ENCODE measurements around the gene WDFY1. TPM values are rescaled to one million over a fixed set of nuclear protein-coding genes. Genes with fewer than 3 reads are reported as not detected.
A peak's percentile ranks its signal among the peaks of the same experiment; 100 is the strongest.

The WDFY1 gene
- total RNA-seq, 2 experiments from 2014 or later, result 20.8 to 23.1 TPM

DNA sequence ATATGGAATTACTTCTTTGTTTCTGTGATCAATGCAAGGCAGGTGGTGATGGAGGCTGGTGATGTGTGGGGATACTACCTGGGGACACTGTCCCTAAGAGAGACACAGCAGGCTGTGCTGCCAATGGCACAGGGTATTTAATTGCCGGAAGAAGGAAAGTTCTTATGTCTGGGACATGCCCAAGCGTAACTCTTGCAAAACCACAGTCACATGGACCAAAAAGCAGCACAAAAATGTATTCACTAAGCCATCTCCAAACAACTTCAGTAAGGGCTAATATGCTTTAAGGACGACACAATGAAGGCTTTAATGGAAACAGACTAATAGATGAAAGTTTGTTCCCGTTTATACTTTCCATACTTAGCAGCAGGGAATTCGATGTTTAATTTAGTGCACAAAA is 58.0 kb downstream of the WDFY1 start:
- Mint-ChIP-seq H3K27me3 (no peaks in the 10 kb centered on the region), H3K27ac (no peak overlapping the region), H3K36me3 (ENCODE audit: low read depth) (peaks cover 36% of the 10 kb centered on the region), H3K9me3 (no peaks in the 10 kb centered on the region), H3K4me1 (ENCODE audit: low read depth) (peaks cover 9% of the 10 kb centered on the region), H3K4me3 (no peak overlapping the region)
- no peak for DNase-seq
- ATAC-seq, result no peak
- CTCF ChIA-PET, result no interaction called here
- TF ChIP-seq, protein P1, sequence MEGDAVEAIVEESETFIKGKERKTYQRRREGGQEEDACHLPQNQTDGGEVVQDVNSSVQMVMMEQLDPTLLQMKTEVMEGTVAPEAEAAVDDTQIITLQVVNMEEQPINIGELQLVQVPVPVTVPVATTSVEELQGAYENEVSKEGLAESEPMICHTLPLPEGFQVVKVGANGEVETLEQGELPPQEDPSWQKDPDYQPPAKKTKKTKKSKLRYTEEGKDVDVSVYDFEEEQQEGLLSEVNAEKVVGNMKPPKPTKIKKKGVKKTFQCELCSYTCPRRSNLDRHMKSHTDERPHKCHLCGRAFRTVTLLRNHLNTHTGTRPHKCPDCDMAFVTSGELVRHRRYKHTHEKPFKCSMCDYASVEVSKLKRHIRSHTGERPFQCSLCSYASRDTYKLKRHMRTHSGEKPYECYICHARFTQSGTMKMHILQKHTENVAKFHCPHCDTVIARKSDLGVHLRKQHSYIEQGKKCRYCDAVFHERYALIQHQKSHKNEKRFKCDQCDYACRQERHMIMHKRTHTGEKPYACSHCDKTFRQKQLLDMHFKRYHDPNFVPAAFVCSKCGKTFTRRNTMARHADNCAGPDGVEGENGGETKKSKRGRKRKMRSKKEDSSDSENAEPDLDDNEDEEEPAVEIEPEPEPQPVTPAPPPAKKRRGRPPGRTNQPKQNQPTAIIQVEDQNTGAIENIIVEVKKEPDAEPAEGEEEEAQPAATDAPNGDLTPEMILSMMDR (IDR thresholded peaks at IDR 0.05), result no peak
- POLR2A ChIA-PET, result no interaction called here
- intact Hi-C loops (cut with micrococcal nuclease), result no loop called here

DNA sequence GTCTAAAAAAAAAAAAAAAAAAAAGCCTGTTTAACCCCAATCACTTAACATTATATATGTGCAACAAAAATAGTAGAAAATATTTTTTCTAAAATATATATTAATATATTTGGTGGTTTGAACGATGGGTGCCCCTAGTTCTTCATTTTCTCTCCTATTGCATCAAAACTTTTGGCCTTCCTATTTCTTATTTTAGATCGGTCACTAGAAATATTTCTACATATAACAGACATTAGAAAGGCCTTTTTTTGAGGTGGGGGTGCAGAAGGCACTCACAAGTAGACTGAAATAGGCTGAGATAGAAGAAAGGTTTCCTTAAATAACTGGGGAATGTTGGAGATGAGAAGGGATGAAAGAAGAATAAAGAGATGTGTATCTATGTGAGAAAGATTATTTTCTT is 58.4 kb downstream of the WDFY1 start:
- Mint-ChIP-seq H3K9me3 (no peaks in the 10 kb centered on the region), H3K27ac (no peak overlapping the region), H3K36me3 (ENCODE audit: low read depth) (peaks cover 38% of the 10 kb centered on the region), H3K27me3 (no peaks in the 10 kb centered on the region), H3K4me3 (no peak overlapping the region), H3K4me1 (ENCODE audit: low read depth) (peaks cover 9% of the 10 kb centered on the region)
- intact Hi-C loops (cut with micrococcal nuclease), result no loop called here
- ChIA-PET POLR2A (no interaction called here), CTCF (no interaction called here)
- DNase-seq (no peak), ATAC-seq (no peak)
- TF ChIP-seq, protein P1 (IDR thresholded peaks at IDR 0.05), result no peak

- H3K9me3 Mint-ChIP-seq, result no peaks in the 10 kb centered on the region
- H3K27me3 Mint-ChIP-seq, result no peaks in the 10 kb centered on the region
- H3K36me3 Mint-ChIP-seq (ENCODE audit: low read depth), result peaks cover 36% of the 10 kb centered on the region
- no peak for DNase-seq
- TF ChIP-seq, protein P1 (IDR thresholded peaks at IDR 0.05), result no peak
- POLR2A ChIA-PET, result no interaction called here
- no peak for ATAC-seq
- intact Hi-C loops (cut with micrococcal nuclease), result no loop called here
- CTCF ChIA-PET, result no interaction called here
- H3K4me3 Mint-ChIP-seq, result no peak overlapping the region
- peak overlapping the region; percentile 38 for H3K27ac Mint-ChIP-seq
- H3K4me1 Mint-ChIP-seq (ENCODE audit: low read depth), result peaks cover 7% of the 10 kb centered on the region
Observed at GRCh38 chr2:223884399-223884798, 60.7 kb downstream of the WDFY1 start.

DNA sequence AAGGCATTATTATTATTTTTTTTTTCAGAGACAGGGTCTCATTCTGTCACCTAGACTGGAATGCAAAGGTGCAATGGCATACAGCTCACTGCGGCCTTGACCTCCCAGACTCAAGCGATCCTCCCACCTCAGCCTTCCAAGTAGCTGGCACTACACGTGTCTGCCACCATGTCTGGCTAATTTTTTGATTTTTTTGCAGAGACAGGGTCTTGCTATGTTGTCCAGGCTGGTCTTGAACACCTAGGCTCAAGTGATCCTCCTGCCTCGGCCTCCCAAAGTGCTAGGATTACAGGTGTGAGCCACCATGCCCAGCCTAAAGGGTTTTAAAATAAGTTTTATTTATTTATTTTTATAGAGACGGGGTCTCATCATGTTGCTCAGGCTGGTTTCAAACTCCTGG is 62.4 kb downstream of the WDFY1 start:
- DNase-seq (no peak), ATAC-seq (no peak)
- TF ChIP-seq, protein P1 (IDR thresholded peaks at IDR 0.05), result no peak
- Mint-ChIP-seq H3K36me3 (ENCODE audit: low read depth) (peaks cover 38% of the 10 kb centered on the region), H3K4me3 (no peak overlapping the region), H3K4me1 (ENCODE audit: low read depth) (peaks cover 4% of the 10 kb centered on the region), H3K27me3 (no peaks in the 10 kb centered on the region), H3K27ac (no peak overlapping the region), H3K9me3 (no peaks in the 10 kb centered on the region)
- POLR2A ChIA-PET, result interaction anchor here (0.8 kb wide), 1 partner anchor 50 kb away, joined by 5 read pairs; no protein-coding TSS in a partner anchor
- intact Hi-C loops (cut with micrococcal nuclease), result no loop called here
- CTCF ChIA-PET, result no interaction called here

GRCh38 chr2:223880796-223881195 is 64.3 kb downstream of the WDFY1 start:
- H3K27me3 Mint-ChIP-seq, result no peaks in the 10 kb centered on the region
- TF ChIP-seq, protein P1 (IDR thresholded peaks at IDR 0.05), result no peak
- ChIA-PET CTCF (interaction anchor here (0.9 to 1.3 kb wide), 2 partner anchors 17 to 89 kb away, joined by 3 read pairs; no protein-coding TSS in a partner anchor), POLR2A (no interaction called here)
- H3K4me1 Mint-ChIP-seq (ENCODE audit: low read depth), result peaks cover 4% of the 10 kb centered on the region
- no peak overlapping the region for H3K4me3 Mint-ChIP-seq
- ATAC-seq (no peak), DNase-seq (no peak)
- intact Hi-C loops (cut with micrococcal nuclease), result no loop called here
- H3K36me3 Mint-ChIP-seq (ENCODE audit: low read depth), result peaks cover 36% of the 10 kb centered on the region
- no peak overlapping the region for H3K27ac Mint-ChIP-seq
- no peaks in the 10 kb centered on the region for H3K9me3 Mint-ChIP-seq
